ENCODE results near the gene SYNDIG1L.
"Not testable (repeated sequence)": the region's sequence is repeated elsewhere in the genome, so short reads cannot be mapped to it uniquely, and the experiment has no call there.

SYNDIG1L gene

DNA sequence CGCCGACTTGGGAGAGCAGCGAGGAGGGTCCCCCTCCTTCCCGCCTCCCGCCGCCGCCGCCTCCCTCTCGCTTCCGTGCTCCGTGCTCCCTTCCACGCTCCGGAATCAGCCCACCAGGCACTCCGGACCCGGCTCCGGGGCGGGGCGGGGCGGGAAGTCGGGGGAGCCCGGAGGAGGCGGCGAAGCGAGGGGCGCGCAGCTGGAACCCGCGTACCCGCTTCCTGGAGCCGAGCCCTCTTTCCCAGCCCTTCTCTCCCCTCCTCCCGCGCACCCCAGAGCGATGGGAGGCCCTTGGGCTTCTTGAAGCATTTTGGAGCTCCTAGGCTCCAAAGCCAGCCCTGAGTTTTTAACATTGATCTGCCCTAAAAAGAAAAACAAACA is at the start of gene SYNDIG1L:
Gene SYNDIG1L (minus strand): TSS at position 9 of the 381 bp plus-strand sequence. CDS start 16,466 bp downstream, outside the sequence.
- no peak for DNase-seq (ENCODE audit: low spot score)

DNA sequence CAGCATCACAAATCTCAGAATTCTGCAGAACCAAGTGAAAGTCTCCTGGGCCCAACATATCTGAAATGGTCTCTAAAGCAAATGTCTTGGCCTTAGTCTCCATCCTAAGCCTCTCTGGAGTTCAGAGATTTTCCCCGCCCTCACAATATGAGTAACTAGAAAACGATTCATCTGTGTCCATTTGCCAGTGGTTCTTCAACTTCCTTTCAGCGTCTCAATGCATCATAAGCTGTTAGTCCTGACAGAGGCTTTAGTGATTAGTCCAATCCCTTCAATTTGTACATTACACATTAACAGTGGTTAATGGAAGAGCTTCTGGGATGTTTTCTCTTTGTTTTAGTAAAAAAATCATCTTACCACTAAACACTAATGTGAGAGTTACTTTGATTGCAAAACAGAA is 49.7 kb upstream of the SYNDIG1L start:
- DNase-seq (ENCODE audit: low spot score) = no peak

DNA sequence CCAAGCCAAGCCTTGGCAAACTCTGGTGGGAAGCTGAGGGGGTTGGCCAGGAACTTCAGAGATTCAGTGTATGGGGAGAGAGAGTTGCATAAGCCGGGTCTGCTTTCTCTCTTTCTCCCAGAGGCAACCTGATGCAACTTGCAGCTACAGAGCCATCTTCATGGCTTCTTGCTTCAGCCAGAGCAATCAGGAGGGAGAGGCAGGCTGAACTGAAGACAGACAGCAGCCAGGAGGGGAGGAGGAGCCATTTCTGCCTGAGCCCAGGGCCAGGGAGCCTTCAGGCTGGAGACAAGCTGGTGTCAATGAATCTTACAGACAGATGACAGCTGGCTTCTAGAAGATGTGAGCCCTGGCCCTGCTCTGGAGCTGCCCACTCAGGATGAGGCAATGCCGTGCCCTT is 48.4 kb upstream of the SYNDIG1L start:
- no peak for DNase-seq (ENCODE audit: low spot score)

DNA sequence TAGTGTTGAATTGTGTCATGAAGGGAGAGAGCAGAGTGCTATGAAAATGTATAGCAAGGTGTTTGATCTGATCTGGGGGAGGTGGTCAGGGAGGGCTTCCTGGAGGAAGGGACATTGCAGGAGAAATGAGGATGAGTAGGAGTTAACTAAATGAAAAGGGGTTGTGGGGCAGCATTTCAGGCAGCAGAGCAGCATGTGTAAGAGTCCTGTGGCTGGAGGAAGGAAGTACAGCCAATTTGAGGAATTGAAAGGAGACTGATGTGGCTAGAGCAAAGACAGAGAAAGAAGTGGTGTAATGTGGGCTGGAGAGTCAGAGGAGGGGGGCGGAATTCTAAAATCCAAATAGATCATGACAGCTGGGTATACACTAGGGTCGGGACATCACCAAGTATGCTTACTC is 46.6 kb upstream of the SYNDIG1L start:
- no peak for DNase-seq (ENCODE audit: low spot score)

DNA sequence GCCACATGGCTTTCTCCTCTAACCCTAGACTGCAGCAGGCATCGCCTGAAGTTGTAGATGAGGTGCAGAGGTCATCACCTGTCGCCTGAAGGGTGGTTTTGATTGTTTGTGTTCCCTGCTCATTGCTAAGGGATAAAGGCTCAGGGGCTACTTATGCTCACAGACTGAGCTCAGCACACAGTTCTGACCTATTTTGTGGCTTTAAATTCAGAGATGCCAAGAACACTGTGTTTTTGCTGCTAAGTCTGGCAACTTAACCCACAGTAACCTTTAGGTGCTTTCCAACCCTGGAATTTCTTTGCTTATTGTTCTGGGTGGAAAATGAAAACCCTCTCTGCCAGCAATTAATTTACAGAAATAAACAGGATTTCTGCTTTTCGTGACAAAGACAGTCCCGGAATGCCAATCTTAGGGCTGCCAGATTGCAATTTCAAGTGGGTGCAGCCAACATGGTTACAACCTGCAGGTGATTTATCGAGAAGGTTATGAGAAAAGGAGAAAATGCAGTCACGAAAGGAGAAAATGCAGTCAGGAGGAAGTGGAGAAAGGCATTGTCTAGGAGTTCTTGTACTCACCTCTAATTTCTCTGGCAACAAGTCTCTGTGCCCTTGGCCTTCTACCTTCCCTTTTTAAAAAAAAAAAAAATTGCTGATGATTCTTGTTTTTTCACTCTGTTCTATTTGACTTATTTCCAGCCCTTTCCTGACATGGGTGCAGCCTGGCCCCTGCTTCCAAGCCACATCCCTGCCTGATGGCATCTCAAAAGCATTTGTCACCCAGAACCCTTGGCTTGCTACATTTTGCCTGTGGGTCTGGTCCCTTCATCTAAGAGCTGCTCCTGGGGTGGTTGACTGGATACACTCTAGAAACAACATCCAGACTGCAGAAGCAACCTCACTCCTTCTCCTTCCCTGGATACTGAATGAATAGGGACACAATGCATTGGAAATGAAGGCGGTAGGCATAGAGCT is 43.8 kb upstream of the SYNDIG1L start:
- no peak for DNase-seq (ENCODE audit: low spot score)

DNA sequence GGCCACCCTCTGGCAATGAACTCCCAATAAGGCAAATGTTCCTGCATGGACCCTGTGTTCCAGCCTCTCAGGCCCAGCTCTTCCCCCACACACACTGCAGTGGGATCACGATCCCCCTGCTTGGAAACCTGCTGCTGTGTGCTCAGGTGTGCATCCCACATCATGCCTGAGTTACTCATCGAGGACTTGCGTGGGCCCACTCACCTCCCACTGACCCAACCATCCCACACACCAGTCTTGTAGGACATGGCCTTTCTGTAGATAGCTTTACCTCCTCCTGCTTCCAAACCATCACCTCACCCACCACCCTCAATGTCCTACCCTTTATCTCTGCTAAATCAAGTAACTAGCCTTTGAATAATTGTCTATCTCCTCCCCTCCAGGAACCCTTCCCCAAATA is 42.5 kb upstream of the SYNDIG1L start:
- no peak for DNase-seq (ENCODE audit: low spot score)

DNA sequence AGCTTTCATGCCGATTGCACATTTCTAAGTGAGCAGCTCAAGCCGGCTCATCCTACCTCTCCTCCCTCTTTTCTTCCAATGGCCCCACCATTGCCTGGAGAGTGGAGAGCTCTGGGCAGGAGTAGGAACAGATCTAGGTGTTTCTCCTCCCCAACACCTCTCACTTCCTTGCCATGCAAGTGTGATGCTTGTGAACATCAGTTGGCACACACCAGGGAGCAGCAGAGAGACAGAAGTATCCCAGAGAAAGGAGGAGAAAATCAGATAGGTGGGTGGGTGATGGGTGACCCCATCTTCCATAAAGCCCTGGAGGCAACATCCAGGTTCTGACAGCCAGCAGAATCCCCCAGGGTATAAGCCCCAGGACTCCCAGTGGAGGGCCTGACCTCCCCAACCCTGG is 39.3 kb upstream of the SYNDIG1L start:
- no peak for DNase-seq (ENCODE audit: low spot score)

DNA sequence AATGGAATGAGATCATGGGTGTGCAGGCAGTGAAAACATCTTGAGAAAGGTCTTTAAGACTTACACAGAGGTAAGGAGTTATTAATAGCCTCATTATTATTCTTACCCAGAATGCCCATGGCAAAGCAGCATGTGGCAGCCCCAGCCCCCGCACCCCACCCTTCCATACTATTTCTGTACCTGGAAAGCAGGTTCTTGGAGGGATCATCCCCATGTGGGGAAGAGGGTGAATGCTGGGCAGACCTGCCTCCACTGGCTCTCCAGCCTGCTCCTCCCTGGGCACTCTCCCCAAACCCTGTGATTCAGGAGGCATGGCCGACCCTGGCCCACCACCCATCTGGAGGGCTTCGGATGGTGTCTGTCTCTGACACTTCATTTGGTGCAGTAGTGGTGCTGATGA is 38.8 kb upstream of the SYNDIG1L start:
- no peak for DNase-seq (ENCODE audit: low spot score)

DNA sequence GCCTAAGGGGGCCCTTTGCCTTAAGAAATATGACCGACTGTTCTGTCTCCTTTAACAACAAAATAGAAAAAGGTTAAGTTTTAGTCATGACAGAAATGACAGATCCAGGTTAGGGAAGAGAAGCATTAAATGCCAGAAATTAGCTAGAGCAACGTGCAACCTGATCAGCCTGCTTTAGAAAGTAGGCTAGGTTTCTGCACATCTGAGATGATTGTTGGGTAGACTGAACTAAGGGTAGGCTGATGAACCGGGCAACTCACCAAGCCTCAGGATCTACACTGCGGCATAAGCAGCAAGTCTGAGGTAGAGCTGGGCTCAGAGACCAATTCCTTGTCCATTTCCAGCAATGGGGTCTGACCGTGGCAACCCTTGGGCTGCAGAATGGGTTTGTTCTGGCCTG is 37.7 kb upstream of the SYNDIG1L start:
- no peak for DNase-seq (ENCODE audit: low spot score)

DNA sequence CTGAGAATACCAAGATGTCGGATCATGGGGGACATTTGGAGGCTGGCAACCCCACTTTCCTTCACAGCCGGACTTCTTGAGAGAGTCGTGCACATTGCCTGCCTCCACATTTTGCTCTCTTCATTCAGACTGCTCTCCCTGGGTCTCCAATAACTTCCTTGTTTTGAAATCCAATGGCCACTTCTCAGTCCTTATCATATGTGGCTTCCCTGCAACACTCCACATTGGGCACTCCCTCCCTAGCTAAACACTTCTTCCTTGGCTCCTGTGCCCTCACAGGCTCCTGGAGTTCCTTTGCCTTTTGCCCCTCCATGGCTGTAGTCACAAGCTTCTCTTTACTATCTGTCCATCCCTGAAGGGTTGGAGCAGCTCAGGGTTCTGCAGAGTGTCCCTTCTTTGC is 37.0 kb upstream of the SYNDIG1L start:
- DNase-seq (ENCODE audit: low spot score) = no peak

DNA sequence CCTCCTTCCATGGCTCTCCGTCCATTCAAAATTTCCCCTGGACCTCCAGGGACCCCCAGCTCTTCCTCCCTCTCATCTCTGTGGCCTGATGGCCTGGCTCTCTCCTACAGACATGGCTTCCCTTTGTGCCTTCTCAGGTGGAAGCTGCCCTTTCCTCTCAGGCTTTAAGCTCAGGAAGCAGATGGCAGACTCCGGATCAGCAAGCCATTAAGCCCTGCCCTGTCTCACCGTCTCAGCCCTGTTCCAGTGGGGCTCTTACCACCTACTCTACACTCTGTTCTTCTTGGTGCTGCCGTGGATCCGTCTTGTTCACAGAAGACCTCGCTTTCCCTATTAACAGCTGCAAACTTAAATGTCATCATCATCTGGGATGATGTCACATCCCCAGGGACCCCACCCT is 34.0 kb upstream of the SYNDIG1L start:
- DNase-seq (ENCODE audit: low spot score) = no peak

DNA sequence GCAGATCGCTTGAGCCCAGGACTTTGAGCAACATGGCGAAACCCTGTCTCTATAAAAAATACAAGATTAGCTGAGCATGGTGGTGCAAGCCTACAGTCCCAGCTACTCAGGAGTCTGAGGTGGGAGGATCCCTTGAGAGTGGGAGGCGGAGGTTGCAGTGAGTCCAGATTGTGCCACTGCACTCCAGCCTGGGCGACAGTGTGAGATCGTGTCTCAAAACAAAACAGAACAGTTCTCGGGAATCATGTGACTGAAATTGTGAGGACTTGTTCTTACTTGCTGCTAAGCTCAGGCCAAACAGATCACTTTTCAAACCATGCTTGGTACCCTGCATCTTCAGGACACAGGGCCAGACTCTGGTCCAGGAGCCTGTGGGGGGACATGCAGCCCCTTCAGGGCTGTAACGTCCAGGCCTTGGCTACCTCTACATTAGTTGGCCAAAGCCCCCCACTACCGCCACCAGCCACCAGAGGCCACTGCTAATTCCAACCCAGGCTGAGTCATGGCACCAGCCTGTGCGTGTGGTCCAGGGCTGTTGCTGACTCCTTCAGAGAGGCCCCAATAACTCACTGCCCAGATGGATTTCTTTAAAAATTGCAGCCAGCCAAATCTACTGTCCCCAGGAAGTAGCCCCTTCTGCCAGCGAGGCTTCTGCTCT is 33.4 kb upstream of the SYNDIG1L start:
- DNase-seq (ENCODE audit: low spot score) = peak; percentile 47

DNA sequence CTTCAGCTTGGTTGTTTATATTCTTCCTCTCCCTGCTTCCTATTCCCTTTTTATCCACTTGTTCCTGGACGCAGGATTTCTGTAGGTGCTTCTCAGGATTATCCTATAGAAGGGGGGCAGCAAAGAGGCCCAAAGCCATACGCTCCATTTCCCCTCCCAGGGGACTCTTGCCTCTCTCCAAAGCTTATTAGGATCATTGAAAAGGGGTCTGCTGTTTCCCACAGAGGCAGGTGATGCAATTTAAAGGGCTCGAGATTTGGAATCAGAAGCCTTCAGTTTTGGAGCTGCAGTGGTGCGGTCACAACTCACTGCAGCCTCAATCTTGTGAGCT is 31.5 kb upstream of the SYNDIG1L start:
- DNase-seq (ENCODE audit: low spot score) = no peak

DNA sequence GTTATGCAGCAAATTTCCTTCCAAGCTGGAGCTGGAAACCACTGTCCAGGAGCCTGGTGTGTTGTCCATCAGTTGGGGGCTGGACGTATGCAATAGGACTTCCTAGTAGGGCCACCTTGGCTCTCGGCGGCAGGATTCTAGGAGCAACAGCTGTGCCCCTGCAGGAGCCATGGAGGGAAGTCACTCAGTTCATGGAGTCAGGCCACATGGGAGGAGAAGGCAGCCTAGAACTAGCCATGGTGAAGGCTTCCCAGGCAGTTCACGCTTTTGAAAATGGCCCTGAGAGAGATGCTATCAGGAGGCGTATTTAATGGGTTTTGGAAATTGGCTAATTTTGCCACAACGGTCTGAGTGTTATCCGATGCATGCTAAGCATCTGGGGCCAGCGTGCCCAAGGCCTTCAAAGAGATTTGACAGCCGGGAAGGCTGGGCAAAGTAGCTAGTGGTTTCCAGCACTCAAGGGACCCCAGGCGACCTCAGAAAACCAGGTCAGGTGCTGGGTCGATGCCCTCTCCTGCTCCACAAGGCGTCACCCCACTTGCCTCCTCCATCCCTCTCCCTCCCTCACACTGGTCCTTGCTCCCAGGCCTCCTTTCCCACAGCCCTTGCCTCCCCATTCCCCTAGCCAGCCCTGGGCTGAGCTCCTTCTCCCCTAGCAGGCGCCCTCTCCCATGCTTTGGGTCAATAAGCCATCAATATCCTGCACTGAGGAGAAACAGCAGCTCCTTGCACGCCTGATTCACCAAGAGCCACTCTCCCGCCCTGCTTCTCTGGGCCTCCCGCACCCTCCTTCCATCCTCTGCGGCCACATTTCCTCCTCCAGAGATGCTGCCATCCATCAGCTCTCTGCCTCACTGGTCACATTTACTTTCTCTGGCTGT is 30.9 kb upstream of the SYNDIG1L start:
- no peak for DNase-seq (ENCODE audit: low spot score)

DNA sequence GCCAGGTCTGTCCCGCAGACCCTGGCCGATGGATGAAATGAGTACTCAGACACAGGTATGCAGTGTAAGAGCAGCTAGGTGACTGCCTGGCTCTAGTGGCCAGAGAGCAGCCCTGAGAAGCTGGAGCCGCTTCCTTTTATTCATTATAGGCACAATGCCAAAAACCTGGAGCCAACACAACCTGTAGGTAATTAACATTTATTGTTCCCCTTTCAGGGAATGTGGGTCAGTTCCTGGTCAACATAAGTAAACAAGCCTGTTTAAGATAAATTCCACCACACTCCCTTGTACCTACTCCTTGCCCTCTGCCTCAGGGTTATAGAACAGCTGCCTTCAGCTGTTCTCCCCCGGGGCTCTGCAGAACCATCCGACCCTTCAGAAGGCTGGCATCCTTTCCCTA is 28.4 kb upstream of the SYNDIG1L start:
- DNase-seq (ENCODE audit: low spot score) = not testable (repeated sequence)

DNA sequence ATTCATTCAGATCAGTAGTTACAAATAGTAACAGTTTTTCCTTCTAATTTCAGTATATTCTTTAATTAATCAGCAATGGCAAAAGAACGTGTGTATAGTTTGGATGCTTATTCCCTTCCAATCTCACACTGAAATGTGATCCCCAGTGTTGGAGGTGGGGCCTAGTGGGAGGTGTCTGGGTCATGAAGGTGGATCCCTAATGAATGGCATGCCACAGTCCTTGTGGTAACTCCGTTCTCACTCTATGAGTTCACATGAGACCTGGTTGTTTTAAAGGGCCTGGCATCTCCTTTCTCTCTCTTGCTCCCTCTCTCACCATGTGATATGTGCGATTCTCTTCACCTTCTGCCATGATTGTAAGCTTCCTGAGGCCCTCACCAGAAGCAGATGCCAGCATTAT is 18.9 kb upstream of the SYNDIG1L start:
- peak; percentile 72 for DNase-seq (ENCODE audit: low spot score)

DNA sequence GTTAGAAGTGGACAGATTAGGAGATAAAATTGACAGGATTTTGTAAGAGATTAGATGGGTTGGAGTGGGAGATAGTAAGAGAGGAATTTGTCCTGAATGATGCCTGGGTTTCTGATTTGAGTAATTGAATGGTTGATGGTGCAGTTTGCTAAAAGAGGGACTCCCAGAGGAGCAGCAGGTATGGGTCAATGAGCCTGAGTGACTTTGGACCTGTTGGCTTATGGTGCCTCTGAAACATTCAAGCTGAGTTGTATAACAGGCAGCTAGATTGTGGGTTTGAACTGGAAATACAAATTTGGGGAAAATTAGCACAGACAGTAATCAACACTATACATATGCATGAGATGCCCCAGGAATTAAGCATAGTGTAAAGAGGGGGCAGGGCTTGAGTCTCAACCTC is 16.7 kb upstream of the SYNDIG1L start:
- DNase-seq (ENCODE audit: low spot score) = no peak

DNA sequence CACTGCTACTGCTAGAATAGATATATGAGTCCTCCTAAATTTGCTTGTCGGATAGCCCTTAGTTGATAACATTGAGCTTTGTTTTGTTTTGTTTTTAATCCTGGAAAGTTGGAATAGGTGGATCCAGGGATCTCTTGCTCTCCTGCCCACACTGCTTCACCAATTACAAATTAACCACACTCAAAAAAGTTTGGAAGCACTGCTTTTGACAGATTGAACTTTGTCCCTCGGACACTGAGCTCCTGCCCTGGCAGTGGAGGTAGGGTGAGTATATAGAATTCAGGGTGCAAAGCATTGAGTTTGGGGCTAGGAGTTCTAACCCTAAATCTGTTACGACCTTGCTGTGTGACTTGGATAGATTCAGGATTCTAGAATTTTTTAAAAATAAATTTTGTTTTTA is 15.1 kb upstream of the SYNDIG1L start:
- DNase-seq (ENCODE audit: low spot score) = no peak

DNA sequence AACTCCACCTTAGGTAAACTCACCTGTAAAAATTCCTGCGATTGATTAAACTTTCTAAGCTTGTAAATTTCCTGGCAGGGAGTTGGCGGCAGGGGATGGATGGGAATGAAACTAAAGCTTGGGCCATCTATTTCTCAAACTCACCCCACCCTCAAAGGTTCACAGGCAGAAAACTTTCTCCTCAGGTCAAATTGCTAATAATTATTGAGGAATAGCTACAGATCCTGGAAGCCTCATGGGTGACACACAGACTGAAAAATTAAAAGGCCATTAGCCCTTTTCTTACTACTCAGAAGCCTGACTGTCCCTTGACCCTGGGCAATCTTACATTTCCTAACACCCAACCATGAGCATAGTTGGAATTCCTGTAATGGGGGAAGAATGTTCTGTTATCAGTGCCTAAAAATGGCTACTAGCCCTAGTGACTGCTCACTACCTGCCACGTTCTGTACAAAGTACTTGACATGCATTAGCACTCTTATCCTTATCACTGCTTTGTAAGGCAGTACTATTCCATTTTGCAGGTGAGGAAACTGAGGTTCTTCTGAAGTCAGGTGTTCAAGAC is 12.4 kb upstream of the SYNDIG1L start:
- no peak for DNase-seq (ENCODE audit: low spot score)

DNA sequence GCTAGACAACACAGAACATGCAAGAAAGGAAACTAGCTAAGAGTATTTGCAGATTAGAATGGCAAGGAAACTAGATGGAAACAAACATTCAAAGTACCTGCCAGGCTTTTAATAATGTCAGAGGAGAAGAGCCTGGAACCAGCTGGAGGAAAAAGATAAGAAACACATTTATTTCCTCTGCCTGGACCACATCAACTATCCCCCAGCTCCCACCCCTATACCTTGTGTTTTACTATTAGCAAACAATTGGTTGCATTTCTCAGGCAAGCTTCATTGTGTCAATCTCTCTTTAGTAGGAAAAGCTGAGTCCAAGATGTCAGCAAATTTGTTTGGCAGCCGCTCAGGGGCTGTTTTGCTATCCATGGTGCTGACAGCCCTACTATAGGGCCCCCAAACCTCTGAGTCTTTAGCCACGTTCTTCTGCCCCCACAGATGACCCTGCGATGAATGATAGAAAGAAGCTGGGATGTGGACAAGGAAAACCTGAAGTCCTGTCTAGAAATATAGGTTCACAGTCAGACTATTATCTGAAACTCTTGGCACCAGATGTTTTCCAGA is 11.6 kb upstream of the SYNDIG1L start:
- DNase-seq (ENCODE audit: low spot score) = no peak

DNA sequence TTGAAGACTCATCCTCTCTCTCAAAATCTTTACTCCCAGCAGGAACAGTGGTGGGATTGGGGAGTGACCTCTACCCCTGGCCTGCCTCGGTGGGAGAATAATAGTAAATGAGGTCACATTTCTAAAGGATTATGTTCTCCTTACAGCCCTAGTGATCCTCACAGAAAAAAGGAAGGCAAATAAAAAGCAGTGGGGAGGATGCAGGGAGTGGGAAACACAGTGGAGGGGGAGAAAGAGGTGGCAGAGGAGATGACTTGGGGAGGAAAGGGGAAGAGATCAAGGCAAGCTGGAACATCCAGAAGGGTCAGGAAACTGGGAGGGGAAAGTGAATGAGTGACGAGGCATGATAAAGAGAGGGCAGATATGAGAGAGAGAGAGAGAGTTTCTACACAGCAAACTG is 8.3 kb upstream of the SYNDIG1L start:
- no peak for DNase-seq (ENCODE audit: low spot score)

DNA sequence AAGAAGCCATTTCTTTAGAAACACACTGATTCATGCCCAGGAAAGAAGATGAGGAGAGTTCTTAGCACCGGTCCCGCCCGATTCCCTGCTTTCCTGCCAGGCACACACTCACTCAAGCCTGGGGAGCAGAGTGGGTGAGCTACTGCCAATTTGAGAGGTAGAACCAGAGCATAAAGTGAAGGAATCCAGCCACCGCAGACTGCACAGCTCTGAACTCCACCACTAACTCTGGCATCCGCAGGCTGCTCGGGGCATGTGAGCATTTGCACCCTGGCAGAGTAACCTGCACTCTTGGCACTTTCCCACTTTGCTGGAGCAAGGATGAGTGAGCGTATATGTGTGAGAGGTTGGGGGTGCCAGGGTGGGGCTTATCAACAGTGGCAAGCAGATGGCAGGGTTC is 4.0 kb upstream of the SYNDIG1L start:
- no peak for DNase-seq (ENCODE audit: low spot score)

Measured in SW480 (cell line).